PC-9 (cell line): ENCODE measurements around the gene B3GALT4.
"Not testable (repeated sequence)": the region's sequence is repeated elsewhere in the genome, so short reads cannot be mapped to it uniquely, and the experiment has no call there.

Experiments
- CTCF ChIP-seq: fragments of 200-600 bp; sonication (generic); conservative IDR thresholded peaks from 2 replicates; pipeline ENCODE4 v1.6.1; 2017; ENCODE audit warnings: mixed run types, antibody characterized with exemption, mild to moderate bottlenecking, moderate library complexity
- EZH2 ChIP-seq: fragments of 200-600 bp; sonication (generic); IDR thresholded peaks from 2 replicates; pipeline ENCODE4 v1.8.0; 2017; ENCODE audit warnings: antibody characterized with exemption, low read depth

- TF ChIP-seq EZH2, CTCF: not testable (repeated sequence)
These were observed 935 bp upstream of the B3GALT4 start for GRCh38 chr6:33275795-33276580.
